ENCODE results near the gene HM13. TPM values are rescaled to one million over a fixed set of nuclear protein-coding genes. Genes with fewer than 3 reads are reported as not detected.
"Not testable (repeated sequence)": the region's sequence is repeated elsewhere in the genome, so short reads cannot be mapped to it uniquely, and the experiment has no call there.

Gene HM13
- total RNA-seq, 1 donor from 2014 or later: 193 TPM

- DNase-seq: peak; percentile 77
- Mint-ChIP-seq H3K27ac (no peak overlapping the region), H3K4me3 (no peak overlapping the region), H3K4me1 (peaks cover 20% of the 10 kb centered on the region), H3K9me3 (no peaks in the 10 kb centered on the region), H3K36me3 (ENCODE audit: low read depth) (peaks cover 23% of the 10 kb centered on the region), H3K27me3 (no peaks in the 10 kb centered on the region)
- intact Hi-C loops (cut with micrococcal nuclease): loop anchor here (10.0 kb wide), 1 partner anchor 48 kb away; no protein-coding TSS in a partner anchor
Measured at GRCh38 chr20:31516651-31517050, 2.4 kb downstream of the HM13 start.

- H3K36me3 Mint-ChIP-seq (ENCODE audit: low read depth): peaks cover 28% of the 10 kb centered on the region
- intact Hi-C loops (cut with micrococcal nuclease): loop anchor here (10.0 kb wide), 1 partner anchor 47 kb away; no protein-coding TSS in a partner anchor
Measured at GRCh38 chr20:31517373-31517772, 3.1 kb downstream of the HM13 start.

GRCh38 chr20:31521267-31521666 lies 7.0 kb downstream of the HM13 start:
- H3K27ac Mint-ChIP-seq; intact Hi-C loops (cut with micrococcal nuclease); H3K4me3 Mint-ChIP-seq; H3K27me3 Mint-ChIP-seq; DNase-seq; H3K9me3 Mint-ChIP-seq: not testable (repeated sequence)
- H3K4me1 Mint-ChIP-seq: peaks cover 32% of the 10 kb centered on the region
- peaks cover 45% of the 10 kb centered on the region for H3K36me3 Mint-ChIP-seq (ENCODE audit: low read depth)

More at GRCh38 chr20:31517373-31517772, 3.1 kb downstream of the HM13 start:
- Mint-ChIP-seq H3K9me3 (no peaks in the 10 kb centered on the region), H3K4me1 (peaks cover 25% of the 10 kb centered on the region), H3K4me3 (no peak overlapping the region), H3K27me3 (no peaks in the 10 kb centered on the region), H3K27ac (no peak overlapping the region)
- DNase-seq: peak; percentile 60

DNA sequence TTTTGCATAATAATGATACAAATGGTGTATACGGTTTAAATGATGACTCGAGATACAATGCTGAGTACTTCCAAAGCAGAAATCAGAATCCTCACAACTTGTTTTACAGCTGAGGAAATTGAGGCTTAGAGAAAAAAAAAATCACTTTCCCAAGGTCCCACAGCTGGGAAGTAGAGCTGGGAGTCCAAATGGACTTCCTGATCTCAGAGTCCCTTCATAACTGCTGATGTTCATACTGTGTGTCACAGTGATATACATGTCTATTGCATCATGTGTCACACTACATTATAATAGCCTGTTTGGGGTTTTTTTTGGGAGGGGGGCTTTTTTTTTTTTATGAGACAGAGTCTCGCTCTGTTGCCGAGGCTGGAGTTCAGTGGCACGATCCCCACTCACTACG lies 8.5 kb downstream of the HM13 start:
- Mint-ChIP-seq H3K9me3 (no peaks in the 10 kb centered on the region), H3K36me3 (ENCODE audit: low read depth) (peaks cover 58% of the 10 kb centered on the region), H3K4me1 (peaks cover 35% of the 10 kb centered on the region), H3K27ac (no peak overlapping the region), H3K4me3 (no peak overlapping the region), H3K27me3 (no peaks in the 10 kb centered on the region)
- intact Hi-C loops (cut with micrococcal nuclease): no loop called here
- no peak for DNase-seq

DNA sequence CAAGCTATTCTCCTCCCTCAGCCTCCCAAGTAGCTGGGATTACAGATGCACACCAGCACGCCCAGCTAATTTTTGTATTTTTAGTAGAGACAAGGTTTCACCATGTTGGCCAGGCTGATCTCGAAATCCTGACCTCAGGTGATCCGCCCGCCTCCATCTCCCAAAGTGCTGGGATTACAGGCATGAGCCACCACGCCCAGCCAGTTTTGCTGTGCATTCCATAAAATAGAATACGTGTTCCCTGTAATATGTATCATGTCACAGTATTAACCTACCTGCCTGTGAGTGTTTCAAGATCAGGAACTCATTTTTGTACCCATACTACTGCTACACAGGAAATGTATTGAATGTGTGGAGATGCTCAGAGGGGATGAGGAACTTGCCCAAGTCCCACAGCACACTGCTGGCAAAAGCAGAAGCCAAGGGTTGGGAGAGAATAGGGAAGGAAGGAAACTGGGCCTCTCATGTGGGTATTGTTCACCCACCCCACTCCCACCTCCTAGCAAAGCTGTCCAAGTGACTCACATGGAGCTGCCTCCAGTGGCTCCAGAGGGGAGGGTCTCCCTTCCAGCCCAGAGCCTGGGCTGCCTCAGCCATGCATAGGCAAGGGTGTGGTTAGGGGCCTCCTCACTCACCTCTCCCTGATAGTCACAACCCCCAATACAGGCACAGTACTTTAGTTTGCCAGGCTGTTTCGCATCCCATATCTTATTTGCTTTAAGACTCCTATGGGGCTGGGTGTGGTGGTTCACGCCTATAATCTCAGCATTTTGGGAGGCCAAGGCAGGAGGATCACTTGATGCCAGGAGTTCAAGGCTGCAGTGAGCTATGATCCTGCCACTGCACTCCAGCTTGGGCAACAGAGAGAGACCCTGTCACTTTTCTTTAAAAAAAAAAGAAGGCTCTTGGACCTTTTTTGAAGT lies 9.4 kb downstream of the HM13 start:
- H3K36me3 Mint-ChIP-seq (ENCODE audit: low read depth): peaks cover 62% of the 10 kb centered on the region
- intact Hi-C loops (cut with micrococcal nuclease): no loop called here

GRCh38 chr20:31527266-31527665 lies 13.0 kb downstream of the HM13 start:
- no peaks in the 10 kb centered on the region for H3K27me3 Mint-ChIP-seq
- DNase-seq: no peak
- no peaks in the 10 kb centered on the region for H3K9me3 Mint-ChIP-seq
- H3K4me1 Mint-ChIP-seq: peaks cover 18% of the 10 kb centered on the region
- no peak overlapping the region for H3K4me3 Mint-ChIP-seq
- intact Hi-C loops (cut with micrococcal nuclease): no loop called here
- H3K36me3 Mint-ChIP-seq (ENCODE audit: low read depth): peaks cover 60% of the 10 kb centered on the region
- no peak overlapping the region for H3K27ac Mint-ChIP-seq

More for the DNA sequence above, 9.4 kb downstream of the HM13 start:
- Mint-ChIP-seq H3K27me3 (no peaks in the 10 kb centered on the region), H3K4me1 (peaks cover 35% of the 10 kb centered on the region), H3K9me3 (no peaks in the 10 kb centered on the region), H3K4me3 (no peak overlapping the region), H3K27ac (no peak overlapping the region)
- no peak for DNase-seq

GRCh38 chr20:31535298-31535697 lies 21.1 kb downstream of the HM13 start:
- no peaks in the 10 kb centered on the region for H3K27me3 Mint-ChIP-seq
- peaks cover 31% of the 10 kb centered on the region for H3K4me1 Mint-ChIP-seq
- no peak overlapping the region for H3K4me3 Mint-ChIP-seq
- peaks cover 68% of the 10 kb centered on the region for H3K36me3 Mint-ChIP-seq (ENCODE audit: low read depth)
- H3K27ac Mint-ChIP-seq: no peak overlapping the region
- H3K9me3 Mint-ChIP-seq: no peaks in the 10 kb centered on the region
- intact Hi-C loops (cut with micrococcal nuclease): no loop called here
- no peak for DNase-seq

- no peaks in the 10 kb centered on the region for H3K27me3 Mint-ChIP-seq
- H3K27ac Mint-ChIP-seq: no peak overlapping the region
- DNase-seq: no peak
- no peak overlapping the region for H3K4me3 Mint-ChIP-seq
- intact Hi-C loops (cut with micrococcal nuclease): no loop called here
- peaks cover 32% of the 10 kb centered on the region for H3K4me1 Mint-ChIP-seq
- no peaks in the 10 kb centered on the region for H3K9me3 Mint-ChIP-seq
- H3K36me3 Mint-ChIP-seq (ENCODE audit: low read depth): peaks cover 60% of the 10 kb centered on the region
Measured at GRCh38 chr20:31536575-31536974, 22.3 kb downstream of the HM13 start.

DNA sequence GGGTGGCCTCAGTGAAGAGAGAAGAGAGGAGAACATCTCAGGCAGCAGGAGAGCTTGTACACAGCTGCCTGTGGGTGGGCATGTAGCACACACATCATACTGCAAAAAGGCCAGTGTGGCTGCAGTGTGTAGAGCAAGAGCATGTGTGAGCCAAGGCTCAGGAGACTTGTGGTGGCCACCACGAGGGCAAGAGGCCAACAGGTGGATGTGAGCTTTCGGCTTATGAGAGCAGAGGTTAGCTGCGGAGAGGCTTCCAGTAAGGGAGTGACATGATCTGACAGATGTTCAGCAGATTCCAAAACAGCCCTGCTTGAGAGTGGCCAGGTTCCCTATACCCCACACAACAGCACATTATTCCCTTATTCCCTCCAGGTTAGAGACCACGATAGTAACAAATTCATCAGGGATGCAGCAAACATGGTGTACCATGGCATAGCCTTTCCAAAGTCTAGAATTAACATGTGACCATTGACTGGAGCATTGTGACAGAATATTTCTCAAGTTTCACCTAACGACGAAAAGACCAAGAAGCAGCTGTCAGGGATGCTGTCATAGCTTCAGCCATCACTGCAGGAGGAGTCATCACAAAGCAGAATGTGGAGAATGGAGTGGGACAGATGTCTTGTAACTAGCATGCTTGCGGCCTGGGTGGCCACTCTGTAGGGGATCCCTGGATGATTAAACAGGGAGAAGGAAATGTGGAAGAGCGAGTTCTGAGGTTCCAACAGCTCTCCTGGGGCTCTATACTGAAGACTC lies 23.1 kb downstream of the HM13 start:
- no peak overlapping the region for H3K4me3 Mint-ChIP-seq
- H3K27ac Mint-ChIP-seq: no peak overlapping the region
- peaks cover 57% of the 10 kb centered on the region for H3K36me3 Mint-ChIP-seq (ENCODE audit: low read depth)

GRCh38 chr20:31537890-31538289 lies 23.6 kb downstream of the HM13 start:
- Mint-ChIP-seq H3K36me3 (ENCODE audit: low read depth) (peaks cover 57% of the 10 kb centered on the region), H3K4me1 (peaks cover 40% of the 10 kb centered on the region), H3K27me3 (no peaks in the 10 kb centered on the region), H3K27ac (peak overlapping the region; percentile 27), H3K9me3 (no peaks in the 10 kb centered on the region), H3K4me3 (no peak overlapping the region)
- intact Hi-C loops (cut with micrococcal nuclease): no loop called here
- no peak for DNase-seq

More for the DNA sequence above, 23.1 kb downstream of the HM13 start:
- peaks cover 38% of the 10 kb centered on the region for H3K4me1 Mint-ChIP-seq
- intact Hi-C loops (cut with micrococcal nuclease): no loop called here
- H3K9me3 Mint-ChIP-seq: no peaks in the 10 kb centered on the region
- H3K27me3 Mint-ChIP-seq: no peaks in the 10 kb centered on the region
- no peak for DNase-seq

GRCh38 chr20:31538326-31538725 lies 24.1 kb downstream of the HM13 start:
- H3K9me3 Mint-ChIP-seq: no peaks in the 10 kb centered on the region
- peaks cover 61% of the 10 kb centered on the region for H3K36me3 Mint-ChIP-seq (ENCODE audit: low read depth)
- no peaks in the 10 kb centered on the region for H3K27me3 Mint-ChIP-seq
- intact Hi-C loops (cut with micrococcal nuclease): no loop called here
- no peak overlapping the region for H3K4me3 Mint-ChIP-seq
- no peak for DNase-seq
- H3K27ac Mint-ChIP-seq: peak overlapping the region; percentile 27
- peaks cover 42% of the 10 kb centered on the region for H3K4me1 Mint-ChIP-seq

DNA sequence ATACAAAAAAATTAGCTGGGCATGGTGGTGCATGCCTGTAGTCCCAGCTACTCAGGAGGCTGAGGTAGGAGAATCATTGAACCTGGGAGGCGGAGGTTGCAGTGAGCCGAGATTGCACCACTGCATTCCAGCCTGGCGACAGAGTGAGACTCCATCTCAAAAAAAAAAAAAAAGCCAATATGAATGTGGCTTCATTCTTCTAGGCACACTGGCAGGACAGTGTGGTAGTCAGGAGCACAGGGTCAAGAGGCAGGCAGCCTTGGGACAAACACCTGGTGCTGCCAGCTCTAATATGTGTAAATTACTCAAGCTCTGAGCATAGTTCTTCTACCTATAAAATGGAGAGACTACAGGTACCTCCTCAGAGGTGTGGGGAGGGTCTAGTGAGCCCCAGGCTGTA lies 25.4 kb downstream of the HM13 start:
- Mint-ChIP-seq H3K36me3 (ENCODE audit: low read depth) (peaks cover 54% of the 10 kb centered on the region), H3K4me1 (peaks cover 45% of the 10 kb centered on the region)
- intact Hi-C loops (cut with micrococcal nuclease); H3K9me3 Mint-ChIP-seq; H3K27ac Mint-ChIP-seq; DNase-seq; H3K4me3 Mint-ChIP-seq; H3K27me3 Mint-ChIP-seq: not testable (repeated sequence)

GRCh38 chr20:31540406-31540805 lies 26.2 kb downstream of the HM13 start:
- Mint-ChIP-seq H3K36me3 (ENCODE audit: low read depth) (peaks cover 56% of the 10 kb centered on the region), H3K4me3 (no peak overlapping the region), H3K27me3 (no peaks in the 10 kb centered on the region), H3K9me3 (no peaks in the 10 kb centered on the region), H3K4me1 (peaks cover 46% of the 10 kb centered on the region), H3K27ac (peak overlapping the region; percentile 45)
- no peak for DNase-seq
- intact Hi-C loops (cut with micrococcal nuclease): no loop called here

All from activated CD4-positive, alpha-beta T cell treated with anti-CD3 and anti-CD28 coated beads, Interleukin-2, amount 10 ng/mL, durations not matched to agents 24 days and 14 days (primary cell).